Fibroblast of lung (primary cell): ENCODE data around the gene CASTOR2.

ENCODE experiments used
- CTCF ChIP-seq, 2 donors: IDR thresholded peaks in 1 of 2; conservative IDR thresholded peaks in 1 of 2; 1 replicate in 1 of 2; 2 replicates in 1 of 2; pipeline ENCODE4 v1.5.1; 2011 to 2012; ENCODE audit warnings: low read length in 2 of 2, control low read depth in 1 of 2, inconsistent platforms in 1 of 2, low read depth in 1 of 2, mild to moderate bottlenecking in 1 of 2
- EZH2 ChIP-seq: IDR thresholded peaks from 2 replicates; pipeline ENCODE4 v1.5.1; 2012; ENCODE audit warnings: low read length, control low read depth, mild to moderate bottlenecking; ENCODE audit errors: missing control alignments

DNA sequence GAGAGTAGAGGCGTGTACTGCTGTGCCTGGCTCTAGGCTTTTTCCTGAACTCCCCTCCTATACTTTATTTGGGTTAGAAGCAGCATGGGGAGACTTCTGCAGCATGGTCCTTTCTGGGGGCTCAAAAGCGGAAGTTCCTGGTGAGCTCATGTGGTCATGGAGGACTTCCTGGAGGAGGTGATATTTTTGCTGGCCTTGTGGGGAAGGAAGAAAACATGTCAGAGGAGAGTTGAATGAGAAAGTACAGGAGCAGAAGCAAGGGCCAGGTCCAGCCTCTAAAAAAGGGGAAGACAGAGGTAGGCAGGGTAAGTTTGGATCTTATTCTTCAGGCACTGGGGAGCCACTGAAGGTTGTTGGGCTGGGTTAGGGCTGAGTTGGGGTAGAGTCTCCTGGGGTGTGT, 45.5 kb downstream of the CASTOR2 start:
- TF ChIP-seq CTCF (conservative IDR thresholded peaks at IDR 0.05 in 1 of 2, IDR thresholded peaks at IDR 0.05 in 1 of 2; ENCODE audit: low read depth in 1 of 2, low read length in 2 of 2) (no peak), EZH2 (no peak)
